PFSK-1 (cell line): ENCODE measurements around the gene INTS14.

Experiments used
- FOXP2 ChIP-seq: optimal IDR thresholded peaks from 2 replicates; pipeline ENCODE3; 2011; ENCODE audit warnings: borderline replicate concordance, control low read depth, inconsistent platforms; ENCODE audit not compliant: insufficient read depth; ENCODE audit errors: extremely low read length, extremely low read depth
- POLR2AphosphoS5 ChIP-seq: IDR thresholded peaks from 2 replicates; pipeline ENCODE4 v1.6.1; 2012; ENCODE audit warnings: low read depth, mild to moderate bottlenecking, control low read depth, low read length, moderate library complexity
- SIN3A ChIP-seq: IDR thresholded peaks from 2 replicates; pipeline ENCODE4 v1.6.1; 2012; ENCODE audit warnings: mild to moderate bottlenecking, low read length, moderate library complexity, borderline replicate concordance; ENCODE audit not compliant: insufficient read depth
- TAF1 ChIP-seq: IDR thresholded peaks from 2 replicates; pipeline ENCODE4 v1.6.1; 2012; ENCODE audit warnings: low read length, control low read depth, borderline replicate concordance; ENCODE audit not compliant: insufficient read depth
- TF ChIP-seq, protein P1 (sequence below), 2 experiments: IDR thresholded peaks; 2 replicates each; pipeline versions ENCODE4 v1.6.1 to v1.8.0; 2011 to 2012; ENCODE audit warnings: low read depth in 2 of 2, low read length in 2 of 2, control low read depth in 1 of 2, inconsistent platforms in 1 of 2, mild to moderate bottlenecking in 1 of 2, moderate library complexity in 1 of 2; ENCODE audit not compliant: insufficient read depth in 1 of 2

The INTS14 gene

DNA sequence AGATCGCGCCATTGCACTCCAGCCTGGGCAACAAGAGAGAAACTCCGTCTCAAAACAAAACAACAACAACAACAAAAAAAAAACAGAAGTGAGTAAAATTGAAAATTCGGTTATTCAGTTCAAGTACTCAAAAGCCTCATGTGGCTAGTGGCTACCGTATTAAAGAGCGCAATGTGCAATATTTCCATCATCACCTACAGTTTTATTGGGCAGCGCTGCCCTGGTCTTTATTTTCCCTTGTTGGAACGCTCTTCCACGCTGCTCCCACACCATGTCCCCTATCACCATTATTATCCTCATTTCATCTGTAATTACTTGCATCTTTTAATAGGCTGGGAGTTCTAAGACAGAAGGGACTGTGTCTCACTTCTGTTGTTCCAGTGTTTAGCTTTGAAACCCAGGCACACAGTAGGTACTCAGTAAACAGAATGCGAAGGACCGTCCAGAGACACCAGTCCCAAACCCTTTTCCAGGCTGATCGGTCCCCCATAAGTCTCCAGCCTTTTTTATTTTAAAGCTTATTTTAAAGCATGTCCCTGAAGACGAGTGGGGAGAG lies 81.1 kb downstream of the INTS14 start:
- TF ChIP-seq POLR2AphosphoS5 = no peak
- no peak for TF ChIP-seq SIN3A
- TF ChIP-seq, protein P1, sequence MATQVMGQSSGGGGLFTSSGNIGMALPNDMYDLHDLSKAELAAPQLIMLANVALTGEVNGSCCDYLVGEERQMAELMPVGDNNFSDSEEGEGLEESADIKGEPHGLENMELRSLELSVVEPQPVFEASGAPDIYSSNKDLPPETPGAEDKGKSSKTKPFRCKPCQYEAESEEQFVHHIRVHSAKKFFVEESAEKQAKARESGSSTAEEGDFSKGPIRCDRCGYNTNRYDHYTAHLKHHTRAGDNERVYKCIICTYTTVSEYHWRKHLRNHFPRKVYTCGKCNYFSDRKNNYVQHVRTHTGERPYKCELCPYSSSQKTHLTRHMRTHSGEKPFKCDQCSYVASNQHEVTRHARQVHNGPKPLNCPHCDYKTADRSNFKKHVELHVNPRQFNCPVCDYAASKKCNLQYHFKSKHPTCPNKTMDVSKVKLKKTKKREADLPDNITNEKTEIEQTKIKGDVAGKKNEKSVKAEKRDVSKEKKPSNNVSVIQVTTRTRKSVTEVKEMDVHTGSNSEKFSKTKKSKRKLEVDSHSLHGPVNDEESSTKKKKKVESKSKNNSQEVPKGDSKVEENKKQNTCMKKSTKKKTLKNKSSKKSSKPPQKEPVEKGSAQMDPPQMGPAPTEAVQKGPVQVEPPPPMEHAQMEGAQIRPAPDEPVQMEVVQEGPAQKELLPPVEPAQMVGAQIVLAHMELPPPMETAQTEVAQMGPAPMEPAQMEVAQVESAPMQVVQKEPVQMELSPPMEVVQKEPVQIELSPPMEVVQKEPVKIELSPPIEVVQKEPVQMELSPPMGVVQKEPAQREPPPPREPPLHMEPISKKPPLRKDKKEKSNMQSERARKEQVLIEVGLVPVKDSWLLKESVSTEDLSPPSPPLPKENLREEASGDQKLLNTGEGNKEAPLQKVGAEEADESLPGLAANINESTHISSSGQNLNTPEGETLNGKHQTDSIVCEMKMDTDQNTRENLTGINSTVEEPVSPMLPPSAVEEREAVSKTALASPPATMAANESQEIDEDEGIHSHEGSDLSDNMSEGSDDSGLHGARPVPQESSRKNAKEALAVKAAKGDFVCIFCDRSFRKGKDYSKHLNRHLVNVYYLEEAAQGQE (IDR thresholded peaks at IDR 0.05; ENCODE audit: insufficient read depth in 1 of 2, low read depth in 2 of 2, low read length in 2 of 2) = no peak
- TF ChIP-seq TAF1 = no peak
- TF ChIP-seq FOXP2 = no peak
